Chondrocyte (in vitro differentiated cells): ENCODE measurements around the gene SSRP1. TPM values are rescaled to one million over a fixed set of nuclear protein-coding genes. Genes with fewer than 3 reads are reported as not detected.
"Not testable (repeated sequence)": the region's sequence is repeated elsewhere in the genome, so short reads cannot be mapped to it uniquely, and the experiment has no call there.

ENCODE experiments used
- DNase-seq: peaks from one replicate; pipeline ENCODE4 v3.0.0; 2021; ENCODE audit warnings: mixed read lengths, low spot score
- H3K27ac Mint-ChIP-seq: one replicate; pipeline ENCODE4 v1.8.0; 2021; ENCODE audit warnings: mild to moderate bottlenecking, moderate library complexity, mixed read lengths; ENCODE audit not compliant: unreplicated experiment
- H3K27me3 Mint-ChIP-seq: 2 replicates; pipeline ENCODE4 v1.8.0; 2021; ENCODE audit warnings: low read depth, mixed read lengths
- H3K36me3 Mint-ChIP-seq: 2 replicates; pipeline ENCODE4 v1.8.0; 2021; ENCODE audit warnings: low read depth, mixed read lengths
- H3K4me1 Mint-ChIP-seq: 2 replicates; pipeline ENCODE4 v1.8.0; 2021; ENCODE audit warnings: low read depth, mild to moderate bottlenecking, mixed read lengths
- H3K4me3 Mint-ChIP-seq: one replicate; pipeline ENCODE4 v1.8.0; 2021; ENCODE audit warnings: mild to moderate bottlenecking, moderate library complexity, mixed read lengths; ENCODE audit not compliant: unreplicated experiment
- H3K9me3 Mint-ChIP-seq: 2 replicates; pipeline ENCODE4 v1.8.0; 2021; ENCODE audit warnings: low read depth, mixed read lengths
- CTCF ChIP-seq: fragments of 200-600 bp; sonication (generic); IDR thresholded peaks from 2 replicates; pipeline ENCODE4 v1.5.0; 2021; ENCODE audit warnings: antibody characterized with exemption, mild to moderate bottlenecking, moderate library complexity
- total RNA-seq: library from RNA; stranded (reverse); gene quantifications from 3 replicates; pipeline ENCODE4 v1.2.1, GENCODE V29; 2021

Gene SSRP1
- total RNA-seq, 1 donor from 2014 or later, result 58.8 TPM

GRCh38 chr11:57342702-57343101 lies 7.0 kb upstream of the SSRP1 start:
- H3K27ac Mint-ChIP-seq, result no peak overlapping the region
- H3K4me3 Mint-ChIP-seq, result no peak overlapping the region
- no peaks in the 10 kb centered on the region for H3K36me3 Mint-ChIP-seq
- TF ChIP-seq CTCF, result no peak
- peaks cover 16% of the 10 kb centered on the region for H3K27me3 Mint-ChIP-seq
- DNase-seq, result no peak
- H3K9me3 Mint-ChIP-seq, result no peaks in the 10 kb centered on the region
- no peaks in the 10 kb centered on the region for H3K4me1 Mint-ChIP-seq

- DNase-seq, result no peak
- Mint-ChIP-seq H3K27ac (no peak overlapping the region), H3K36me3 (no peaks in the 10 kb centered on the region)
Observed at GRCh38 chr11:57341250-57341808, 5.6 kb upstream of the SSRP1 start.

GRCh38 chr11:57340039-57340615 lies 4.4 kb upstream of the SSRP1 start:
- H3K27ac Mint-ChIP-seq, result no peak overlapping the region
- H3K27me3 Mint-ChIP-seq, result peaks cover 14% of the 10 kb centered on the region
- TF ChIP-seq CTCF, result no peak
- DNase-seq, result no peak
- no peak overlapping the region for H3K4me3 Mint-ChIP-seq
- H3K9me3 Mint-ChIP-seq, result no peaks in the 10 kb centered on the region
- H3K36me3 Mint-ChIP-seq, result no peaks in the 10 kb centered on the region
- peaks cover 9% of the 10 kb centered on the region for H3K4me1 Mint-ChIP-seq

More at GRCh38 chr11:57341250-57341808, 5.6 kb upstream of the SSRP1 start:
- Mint-ChIP-seq H3K27me3 (peaks cover 14% of the 10 kb centered on the region), H3K4me1 (peaks cover 2% of the 10 kb centered on the region), H3K4me3 (no peak overlapping the region), H3K9me3 (no peaks in the 10 kb centered on the region)
- TF ChIP-seq CTCF, result no peak

GRCh38 chr11:57339328-57339727 lies 3.6 kb upstream of the SSRP1 start:
- no peaks in the 10 kb centered on the region for H3K9me3 Mint-ChIP-seq
- no peak for TF ChIP-seq CTCF
- no peaks in the 10 kb centered on the region for H3K36me3 Mint-ChIP-seq
- H3K27me3 Mint-ChIP-seq, result peaks cover 14% of the 10 kb centered on the region
- H3K27ac Mint-ChIP-seq, result no peak overlapping the region
- no peak overlapping the region for H3K4me3 Mint-ChIP-seq
- H3K4me1 Mint-ChIP-seq, result peaks cover 17% of the 10 kb centered on the region
- no peak for DNase-seq

GRCh38 chr11:57338142-57338541 lies 2.5 kb upstream of the SSRP1 start, which contains the start of gene P2RX3:
TSS of gene P2RX3 (plus strand) at chr11:57338352. CDS start at chr11:57338551, 199 bp downstream.
- Mint-ChIP-seq H3K27ac (peak within 1 kb of the TSS; percentile 71), H3K4me3 (no peak within 1 kb of the TSS), H3K36me3 (peaks cover 1% of the 10 kb centered on the region), H3K27me3 (peaks cover 14% of the 10 kb centered on the region), H3K4me1 (peaks cover 23% of the 10 kb centered on the region), H3K9me3 (no peaks in the 10 kb centered on the region)
- no peak for DNase-seq
- TF ChIP-seq CTCF, result no peak

GRCh38 chr11:57336856-57337255 lies 1.2 kb upstream of the SSRP1 start:
- Mint-ChIP-seq H3K4me1 (peaks cover 23% of the 10 kb centered on the region), H3K27me3 (peaks cover 14% of the 10 kb centered on the region)
- H3K27ac Mint-ChIP-seq, H3K36me3 Mint-ChIP-seq, H3K4me3 Mint-ChIP-seq, DNase-seq, H3K9me3 Mint-ChIP-seq: not testable (repeated sequence)
